Measurements from ENCODE around the gene PTPN14. TPM values are rescaled to one million over a fixed set of nuclear protein-coding genes. Genes with fewer than 3 reads are reported as not detected.

PTPN14 gene
- total and polyA plus RNA-seq, 11 donors, result 8.7 to 52.0 (median 33.5) TPM

DNA sequence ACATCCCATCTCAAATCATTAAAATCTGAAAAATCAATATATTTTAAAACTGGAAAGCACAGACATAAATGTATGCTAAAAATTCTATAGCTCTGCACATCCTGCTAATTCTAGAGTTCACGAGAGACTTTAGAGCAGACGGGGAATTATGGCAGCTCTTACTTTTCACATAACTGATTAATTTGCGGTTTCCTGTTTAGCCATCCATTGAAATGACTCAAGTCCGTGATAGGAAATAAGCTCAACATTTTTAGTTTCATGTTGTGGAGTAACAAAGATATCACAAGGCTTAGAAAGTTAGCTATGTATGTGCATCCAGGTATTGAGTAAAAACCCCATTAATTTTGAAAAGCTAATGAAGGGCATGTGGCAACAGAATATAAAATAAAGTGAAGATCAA is 147.2 kb downstream of the PTPN14 start:
- no peak overlapping the region for H3K4me3 ChIP-seq
- H3K4me1 ChIP-seq, result peaks cover 0 to 21% (median 1%) of the 10 kb centered on the region in 12 donors
- ATAC-seq (no peak), DNase-seq (no peak)
- no peaks in the 10 kb centered on the region for H3K27me3 ChIP-seq
- peaks cover 0 to 38% (median 12%) of the 10 kb centered on the region in 9 donors for H3K36me3 ChIP-seq
- intact Hi-C loops (cut with DNase I), result loop anchor here in 2 of 10 donors (10.0 kb wide), 2 partner anchors 91 to 151 kb away; partner anchors contain the start of gene PTPN14 (in 2 of the 2)
- TF ChIP-seq, protein P1, sequence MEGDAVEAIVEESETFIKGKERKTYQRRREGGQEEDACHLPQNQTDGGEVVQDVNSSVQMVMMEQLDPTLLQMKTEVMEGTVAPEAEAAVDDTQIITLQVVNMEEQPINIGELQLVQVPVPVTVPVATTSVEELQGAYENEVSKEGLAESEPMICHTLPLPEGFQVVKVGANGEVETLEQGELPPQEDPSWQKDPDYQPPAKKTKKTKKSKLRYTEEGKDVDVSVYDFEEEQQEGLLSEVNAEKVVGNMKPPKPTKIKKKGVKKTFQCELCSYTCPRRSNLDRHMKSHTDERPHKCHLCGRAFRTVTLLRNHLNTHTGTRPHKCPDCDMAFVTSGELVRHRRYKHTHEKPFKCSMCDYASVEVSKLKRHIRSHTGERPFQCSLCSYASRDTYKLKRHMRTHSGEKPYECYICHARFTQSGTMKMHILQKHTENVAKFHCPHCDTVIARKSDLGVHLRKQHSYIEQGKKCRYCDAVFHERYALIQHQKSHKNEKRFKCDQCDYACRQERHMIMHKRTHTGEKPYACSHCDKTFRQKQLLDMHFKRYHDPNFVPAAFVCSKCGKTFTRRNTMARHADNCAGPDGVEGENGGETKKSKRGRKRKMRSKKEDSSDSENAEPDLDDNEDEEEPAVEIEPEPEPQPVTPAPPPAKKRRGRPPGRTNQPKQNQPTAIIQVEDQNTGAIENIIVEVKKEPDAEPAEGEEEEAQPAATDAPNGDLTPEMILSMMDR (IDR thresholded peaks at IDR 0.05), result no peak
- no peak for TF ChIP-seq POLR2A (IDR thresholded peaks at IDR 0.05)
- peak overlapping the region in 1 of 12 donors; percentile 8 for H3K27ac ChIP-seq
- no peaks in the 10 kb centered on the region for H3K9me3 ChIP-seq
- 65 to 79% (median 73%) methylated on average over 4 of the region's 4 CpGs for WGBS, 4 donors

DNA sequence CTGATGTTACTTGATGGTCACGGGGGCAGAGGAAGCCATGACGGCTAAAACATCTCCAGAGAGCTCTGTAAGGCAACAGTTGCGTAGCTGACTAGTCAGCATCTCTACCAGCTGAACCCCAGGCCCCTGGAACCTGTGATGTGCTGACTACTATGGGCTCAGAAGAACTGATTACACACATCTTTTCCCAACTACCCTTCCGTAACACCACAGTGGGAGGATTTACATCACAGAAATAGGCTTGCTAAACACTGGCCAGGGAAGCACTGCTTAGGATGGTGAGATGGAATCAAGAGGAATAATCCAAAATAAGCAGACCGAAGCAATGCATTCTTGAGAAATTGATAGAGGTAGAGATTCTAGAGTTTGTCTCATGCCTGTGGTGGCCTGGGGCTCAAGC is 148.0 kb downstream of the PTPN14 start:
- 78 to 84% (median 81%) methylated on average over 5 of the region's 5 CpGs for WGBS, 4 donors
- Histone ChIP-seq H3K4me3 (no peak overlapping the region), H3K4me1 (peaks cover 0 to 21% (median 1%) of the 10 kb centered on the region in 12 donors), H3K36me3 (peaks cover 0 to 38% (median 12%) of the 10 kb centered on the region in 9 donors), H3K27ac (peak overlapping the region in 1 of 12 donors; percentile 8), H3K9me3 (no peaks in the 10 kb centered on the region), H3K27me3 (no peaks in the 10 kb centered on the region)
- no peak for DNase-seq
- no peak for ATAC-seq
- no peak for TF ChIP-seq POLR2A (IDR thresholded peaks at IDR 0.05)
- TF ChIP-seq, protein P1 (IDR thresholded peaks at IDR 0.05), result no peak
- intact Hi-C loops (cut with DNase I), result loop anchor here in 2 of 10 donors (10.0 kb wide), 2 partner anchors 91 to 151 kb away; partner anchors contain the start of gene PTPN14 (in 2 of the 2)

DNA sequence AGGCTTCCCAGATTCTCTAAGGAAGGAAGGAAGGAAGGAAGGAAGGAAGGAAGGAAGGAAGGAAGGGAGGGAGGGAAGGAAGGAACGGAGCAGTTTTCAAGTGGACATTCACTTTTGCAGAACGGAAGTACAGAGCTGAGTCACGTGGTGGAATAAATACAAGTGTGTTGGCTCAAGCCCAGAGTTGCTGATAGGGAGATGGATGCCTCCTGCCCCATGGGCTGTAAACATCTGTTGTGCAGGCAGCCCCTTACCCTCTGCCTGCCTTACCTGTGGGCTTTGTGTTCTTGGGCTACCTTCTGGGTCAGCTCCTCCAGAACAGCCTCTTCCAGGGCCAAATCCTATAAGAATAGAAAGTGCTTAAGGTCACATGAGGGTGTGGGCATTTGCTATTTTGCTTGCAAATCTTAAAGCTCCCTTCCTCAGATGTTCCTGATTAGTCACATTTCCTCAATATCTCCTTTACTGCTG is 148.8 kb downstream of the PTPN14 start:
- Histone ChIP-seq H3K27me3 (no peaks in the 10 kb centered on the region), H3K4me3 (no peak overlapping the region), H3K36me3 (peaks cover 0 to 46% (median 12%) of the 10 kb centered on the region in 9 donors), H3K27ac (no peak overlapping the region), H3K9me3 (no peaks in the 10 kb centered on the region), H3K4me1 (peaks cover 0 to 21% (median 1%) of the 10 kb centered on the region in 12 donors)
- TF ChIP-seq, protein P1 (IDR thresholded peaks at IDR 0.05), result no peak
- no peak for TF ChIP-seq POLR2A (IDR thresholded peaks at IDR 0.05)
- DNase-seq (no peak), ATAC-seq (peak in 3 of 4 donors; percentile 39 to 65 (median 52))
- 2 to 14% (median 8%) methylated on average over 3 of the region's 3 CpGs for WGBS, 4 donors
- intact Hi-C loops (cut with DNase I), result loop anchor here in 2 of 10 donors (10.0 kb wide), 2 partner anchors 92 to 152 kb away; partner anchors contain the start of gene PTPN14 (in 2 of the 2)

DNA sequence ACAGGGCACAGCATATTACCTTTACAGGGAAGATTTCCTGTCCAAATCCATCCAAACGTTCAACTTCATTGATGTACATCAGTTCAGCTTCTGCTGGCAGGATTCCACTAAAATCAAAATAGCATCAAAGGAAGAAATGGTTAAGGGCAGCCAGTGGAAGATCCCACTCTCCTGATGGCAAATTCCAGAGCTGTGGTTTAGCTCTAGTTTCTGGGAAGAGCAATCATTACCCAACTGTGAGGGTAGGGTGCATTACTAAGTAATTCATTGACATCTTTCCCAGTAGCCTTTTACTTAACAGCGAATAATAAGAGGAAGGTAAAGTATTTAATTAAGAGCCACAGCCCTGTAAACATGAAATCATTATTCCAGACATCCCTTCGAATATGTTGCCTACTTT is 149.7 kb downstream of the PTPN14 start:
- Histone ChIP-seq H3K9me3 (no peaks in the 10 kb centered on the region), H3K36me3 (peaks cover 0 to 56% (median 12%) of the 10 kb centered on the region in 9 donors), H3K27ac (no peak overlapping the region), H3K4me3 (no peak overlapping the region), H3K27me3 (no peaks in the 10 kb centered on the region), H3K4me1 (peaks cover 0 to 21% (median 1%) of the 10 kb centered on the region in 12 donors)
- TF ChIP-seq, protein P1 (IDR thresholded peaks at IDR 0.05), result no peak
- no peak for TF ChIP-seq POLR2A (IDR thresholded peaks at IDR 0.05)
- ATAC-seq (no peak), DNase-seq (no peak)
- WGBS, 4 donors, result 55 to 70% (median 63%) methylated on average over 3 of the region's 3 CpGs
- intact Hi-C loops (cut with DNase I), result loop anchor here in 2 of 10 donors (10.0 kb wide), 2 partner anchors 93 to 153 kb away; partner anchors contain the start of gene PTPN14 (in 2 of the 2)
